ENCODE results near the gene MKNK1.

Gene MKNK1

DNA sequence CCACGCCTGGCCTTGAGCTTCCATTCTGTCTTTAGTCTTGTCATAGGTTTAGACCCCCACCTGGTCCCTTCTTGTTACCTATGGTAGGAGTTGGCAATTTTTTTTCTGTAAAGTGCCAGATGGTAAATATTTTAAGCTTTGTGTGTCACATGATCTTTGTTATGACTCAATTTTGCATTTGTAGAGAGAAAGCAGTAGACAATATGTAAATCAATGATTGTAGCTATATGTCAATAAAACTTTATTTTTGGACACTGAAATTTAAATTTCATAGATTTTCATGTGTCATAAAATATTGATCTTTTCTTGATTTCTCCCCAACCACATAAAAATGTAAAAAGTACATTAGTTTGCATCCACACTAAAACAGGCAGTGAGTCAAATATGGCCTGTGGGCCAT, 8.0 kb downstream of the MKNK1 start:
- DNase-seq (ENCODE audit: low read depth) = no peak
- TF ChIP-seq, protein P1, sequence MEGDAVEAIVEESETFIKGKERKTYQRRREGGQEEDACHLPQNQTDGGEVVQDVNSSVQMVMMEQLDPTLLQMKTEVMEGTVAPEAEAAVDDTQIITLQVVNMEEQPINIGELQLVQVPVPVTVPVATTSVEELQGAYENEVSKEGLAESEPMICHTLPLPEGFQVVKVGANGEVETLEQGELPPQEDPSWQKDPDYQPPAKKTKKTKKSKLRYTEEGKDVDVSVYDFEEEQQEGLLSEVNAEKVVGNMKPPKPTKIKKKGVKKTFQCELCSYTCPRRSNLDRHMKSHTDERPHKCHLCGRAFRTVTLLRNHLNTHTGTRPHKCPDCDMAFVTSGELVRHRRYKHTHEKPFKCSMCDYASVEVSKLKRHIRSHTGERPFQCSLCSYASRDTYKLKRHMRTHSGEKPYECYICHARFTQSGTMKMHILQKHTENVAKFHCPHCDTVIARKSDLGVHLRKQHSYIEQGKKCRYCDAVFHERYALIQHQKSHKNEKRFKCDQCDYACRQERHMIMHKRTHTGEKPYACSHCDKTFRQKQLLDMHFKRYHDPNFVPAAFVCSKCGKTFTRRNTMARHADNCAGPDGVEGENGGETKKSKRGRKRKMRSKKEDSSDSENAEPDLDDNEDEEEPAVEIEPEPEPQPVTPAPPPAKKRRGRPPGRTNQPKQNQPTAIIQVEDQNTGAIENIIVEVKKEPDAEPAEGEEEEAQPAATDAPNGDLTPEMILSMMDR (conservative IDR thresholded peaks at IDR 0.05; ENCODE audit: low read depth, low read length) = no peak
- no peak overlapping the region for H3K4me3 ChIP-seq (ENCODE audit: low read depth, low read length)

DNA sequence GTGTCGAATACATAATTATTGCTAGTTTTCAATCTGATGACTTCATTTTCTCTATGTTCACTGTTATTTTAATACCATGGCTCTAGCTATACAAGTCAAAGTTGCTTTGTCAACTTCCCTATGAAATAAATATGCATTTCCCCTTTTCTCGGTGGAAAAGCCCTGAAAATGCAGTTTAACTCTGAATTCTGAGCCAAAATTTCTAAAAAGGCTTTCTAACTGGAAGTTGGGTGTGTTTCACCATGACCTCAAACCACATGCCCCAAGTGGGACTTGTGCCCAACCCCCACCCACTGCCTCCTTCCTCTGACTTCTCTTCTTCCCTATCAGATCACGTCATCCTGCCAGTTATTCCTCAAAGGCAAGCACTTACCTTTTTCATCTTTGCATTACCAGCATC, 8.9 kb downstream of the MKNK1 start:
- TF ChIP-seq, protein P1 (conservative IDR thresholded peaks at IDR 0.05; ENCODE audit: low read depth, low read length) = no peak
- no peak for DNase-seq (ENCODE audit: low read depth)
- H3K4me3 ChIP-seq (ENCODE audit: low read depth, low read length) = no peak overlapping the region

DNA sequence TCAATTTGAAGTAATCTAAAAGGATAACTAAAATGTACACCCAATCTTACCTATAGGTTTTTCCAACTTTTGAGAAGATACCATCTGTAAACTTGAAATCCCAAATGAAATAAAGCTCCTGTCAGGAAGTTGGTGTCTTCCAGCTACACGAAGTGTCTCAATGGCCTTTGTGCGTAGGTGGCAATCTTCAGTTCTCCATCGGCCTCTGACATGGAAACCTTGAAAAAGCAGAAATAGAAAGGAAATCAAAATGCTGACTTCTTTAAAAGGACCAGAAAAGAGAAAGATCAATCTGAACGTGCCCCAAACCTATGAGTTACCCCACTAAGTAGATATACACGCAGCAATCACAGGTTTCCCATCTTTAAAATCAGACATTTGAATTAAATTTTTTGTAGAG, 10.0 kb downstream of the MKNK1 start:
- no peak for DNase-seq (ENCODE audit: low read depth)
- TF ChIP-seq, protein P1 (conservative IDR thresholded peaks at IDR 0.05; ENCODE audit: low read depth, low read length) = no peak
- no peak overlapping the region for H3K4me3 ChIP-seq (ENCODE audit: low read depth, low read length)

DNA sequence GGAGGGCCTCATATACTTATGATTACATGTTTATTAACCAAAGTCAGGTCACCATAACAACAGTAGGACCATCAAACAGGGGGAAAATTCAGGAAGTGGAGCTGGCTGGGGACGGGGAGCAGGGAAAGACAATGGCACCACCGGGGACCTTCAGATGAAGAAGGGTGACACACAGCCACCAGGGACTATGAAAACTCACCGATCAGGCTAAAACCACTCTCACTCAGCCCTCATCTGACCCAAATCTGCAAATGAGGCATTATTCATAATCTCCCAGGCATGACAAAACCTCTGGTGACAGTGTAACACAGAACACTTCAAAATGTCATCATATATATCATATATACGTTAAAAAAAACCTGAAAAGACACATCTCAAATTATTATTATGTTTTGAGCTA, 11.2 kb downstream of the MKNK1 start:
- DNase-seq (ENCODE audit: low read depth) = no peak
- TF ChIP-seq, protein P1 (conservative IDR thresholded peaks at IDR 0.05; ENCODE audit: low read depth, low read length) = no peak

DNA sequence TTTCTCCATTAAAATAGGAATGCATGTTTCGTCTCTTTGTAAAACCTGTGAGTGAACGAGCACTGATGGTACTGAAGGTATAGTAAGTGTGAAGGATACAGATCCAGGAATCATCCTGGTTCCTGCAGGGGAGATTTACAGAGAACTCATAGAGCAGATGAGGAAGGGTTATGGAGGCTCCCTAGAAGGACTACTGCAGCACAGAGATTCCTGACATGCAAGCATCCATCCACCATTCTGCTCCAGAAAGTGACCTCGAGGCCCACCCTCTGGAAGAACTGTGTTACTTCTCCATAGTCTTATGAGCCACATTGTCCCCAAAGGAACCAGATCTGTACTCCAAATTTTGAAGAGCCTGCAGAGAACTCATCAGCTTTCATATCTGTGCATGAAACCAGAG, 14.5 kb downstream of the MKNK1 start:
- DNase-seq (ENCODE audit: low read depth) = no peak
- TF ChIP-seq, protein P1 (conservative IDR thresholded peaks at IDR 0.05; ENCODE audit: low read depth, low read length) = no peak
- no peak overlapping the region for H3K4me3 ChIP-seq (ENCODE audit: low read depth, low read length)

More for the DNA sequence above, 11.2 kb downstream of the MKNK1 start:
- no peak overlapping the region for H3K4me3 ChIP-seq (ENCODE audit: low read depth, low read length)

DNA sequence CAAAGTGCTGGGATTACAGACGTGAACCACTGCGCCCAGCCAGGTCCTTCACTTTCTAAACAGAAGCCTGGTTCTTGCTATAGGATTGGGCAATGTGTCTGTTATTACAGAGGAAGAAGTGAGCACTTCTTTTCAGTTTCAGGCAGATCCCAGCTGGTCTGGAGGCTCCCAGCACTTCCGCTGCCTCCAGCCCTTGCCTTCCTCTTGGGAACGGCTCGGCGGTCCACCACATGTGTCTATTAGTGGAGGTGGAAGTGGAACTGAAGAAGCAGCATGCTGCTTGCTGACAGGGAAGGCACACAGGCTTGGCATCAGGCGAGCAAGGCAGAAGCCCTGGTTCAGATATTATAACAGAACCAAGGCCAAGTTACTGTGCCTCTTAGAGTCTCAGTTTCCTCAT, 17.0 kb downstream of the MKNK1 start:
- TF ChIP-seq, protein P1 (conservative IDR thresholded peaks at IDR 0.05; ENCODE audit: low read depth, low read length) = no peak
- H3K4me3 ChIP-seq (ENCODE audit: low read depth, low read length) = no peak overlapping the region
- no peak for DNase-seq (ENCODE audit: low read depth)

DNA sequence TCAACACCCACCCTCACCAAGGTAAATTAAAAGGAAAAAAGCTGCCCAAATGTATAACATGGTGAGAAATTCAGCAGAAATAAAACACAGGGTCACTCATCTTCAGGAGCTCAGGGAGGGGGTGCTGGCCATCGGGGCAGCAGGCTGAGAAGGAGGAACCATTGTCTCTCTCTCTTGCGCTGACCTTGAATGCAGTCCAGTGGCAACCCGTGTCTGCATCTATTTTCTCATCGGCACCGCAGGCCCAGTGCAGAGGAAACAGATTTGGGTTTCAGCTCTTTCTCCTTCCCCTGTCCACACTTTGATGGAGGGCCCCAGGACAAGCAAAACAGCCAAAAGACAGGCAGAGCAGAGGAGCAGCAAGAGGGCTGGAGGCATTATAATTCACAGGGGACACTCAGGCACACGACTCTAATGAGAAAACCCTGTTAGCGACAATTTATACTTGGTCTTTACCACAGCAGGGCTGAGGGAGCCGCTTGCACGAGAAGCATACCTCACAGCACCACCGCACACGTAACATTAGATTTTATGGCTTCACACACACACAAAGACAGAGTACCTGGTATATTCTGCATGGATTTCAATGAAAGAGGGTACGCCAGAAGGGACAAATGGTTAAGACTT, 18.6 kb downstream of the MKNK1 start:
- H3K4me3 ChIP-seq (ENCODE audit: low read depth, low read length) = no peak overlapping the region
- no peak for DNase-seq (ENCODE audit: low read depth)
- TF ChIP-seq, protein P1 (conservative IDR thresholded peaks at IDR 0.05; ENCODE audit: low read depth, low read length) = no peak
